Neuronal stem cell (in vitro differentiated cells): ENCODE results near the gene ZNF488.

Experiments
- DNase-seq: peaks from one replicate; pipeline ENCODE4 v3.0.0-alpha.2; 2013; ENCODE audit warnings: low spot score
- H2AFZ ChIP-seq: one replicate; pipeline ENCODE4 v1.6.1; 2013; ENCODE audit warnings: mild to moderate bottlenecking, low read length, inconsistent platforms
- H2AK5ac ChIP-seq: 2 replicates; pipeline ENCODE4 v1.6.1; 2013; ENCODE audit warnings: low read depth, mild to moderate bottlenecking, inconsistent platforms, low read length, moderate library complexity, mixed read lengths
- H2BK120ac ChIP-seq: 2 replicates; pipeline ENCODE4 v1.6.1; 2013; ENCODE audit warnings: low read depth, mild to moderate bottlenecking, inconsistent platforms, low read length, moderate library complexity, mixed read lengths
- H2BK12ac ChIP-seq: one replicate; pipeline ENCODE4 v1.6.1; 2013; ENCODE audit warnings: low read length, inconsistent platforms
- H2BK15ac ChIP-seq: 2 replicates; pipeline ENCODE4 v1.6.1; 2013; ENCODE audit warnings: mild to moderate bottlenecking, low read length, inconsistent platforms, mixed read lengths
- H2BK5ac ChIP-seq: one replicate; pipeline ENCODE4 v1.6.1; 2013; ENCODE audit warnings: inconsistent platforms, mild to moderate bottlenecking, low read length, moderate library complexity
- H3K14ac ChIP-seq: one replicate; pipeline ENCODE4 v1.6.1; 2013; ENCODE audit warnings: low read length, inconsistent platforms
- H3K18ac ChIP-seq: 2 replicates; pipeline ENCODE4 v1.6.1; 2013; ENCODE audit warnings: low read length, inconsistent platforms
- H3K23ac ChIP-seq: 2 replicates; pipeline ENCODE4 v1.6.1; 2013; ENCODE audit warnings: low read depth, mild to moderate bottlenecking, mixed read lengths, low read length, inconsistent platforms; ENCODE audit not compliant: poor library complexity
- H3K27ac ChIP-seq: replicated peaks from 3 replicates; pipeline ENCODE4 v1.5.1; 2013; ENCODE audit warnings: low read length, inconsistent platforms
- H3K27me3 ChIP-seq, 3 experiments: 2 replicates each; pipeline ENCODE4 v1.6.1; 2013; ENCODE audit warnings: low read length in 3 of 3, mild to moderate bottlenecking in 2 of 3, inconsistent platforms in 1 of 3, low read depth in 1 of 3, mixed read lengths in 1 of 3, moderate library complexity in 1 of 3; ENCODE audit not compliant: control insufficient read depth in 3 of 3, insufficient read depth in 3 of 3
- H3K36me3 ChIP-seq, 2 donors: replicated peaks in 1 of 2; 2 replicates each; pipeline ENCODE4 v1.6.1; 2013; ENCODE audit warnings: low read length in 2 of 2; ENCODE audit not compliant: control insufficient read depth in 2 of 2, insufficient read depth in 2 of 2
- H3K4ac ChIP-seq: 2 replicates; pipeline ENCODE4 v1.6.1; 2013; ENCODE audit warnings: inconsistent platforms, mild to moderate bottlenecking, low read length, moderate library complexity
- H3K4me1 ChIP-seq, 2 donors: 1 replicate in 1 of 2; 2 replicates in 1 of 2; pipeline ENCODE4 v1.6.1; 2013; ENCODE audit warnings: low read length in 2 of 2, low read depth in 1 of 2; ENCODE audit not compliant: control insufficient read depth in 2 of 2, insufficient read depth in 1 of 2
- H3K4me2 ChIP-seq: one replicate; pipeline ENCODE4 v1.6.1; 2013; ENCODE audit warnings: mild to moderate bottlenecking, low read length, inconsistent platforms; ENCODE audit not compliant: insufficient read depth, poor library complexity, severe bottlenecking
- H3K4me3 ChIP-seq, 2 donors: 2 replicates each; pipeline ENCODE4 v1.5.1; 2013; ENCODE audit warnings: low read length in 2 of 2, mild to moderate bottlenecking in 2 of 2, inconsistent platforms in 1 of 2, moderate library complexity in 1 of 2
- H3K79me1 ChIP-seq: one replicate; pipeline ENCODE4 v1.6.1; 2013; ENCODE audit warnings: low read depth, mild to moderate bottlenecking, inconsistent platforms, low read length, moderate library complexity
- H3K9ac ChIP-seq: one replicate; pipeline ENCODE4 v1.6.1; 2013; ENCODE audit warnings: mild to moderate bottlenecking, low read depth, low read length, inconsistent platforms; ENCODE audit not compliant: poor library complexity
- H3K9me3 ChIP-seq, 2 donors: replicated peaks in 1 of 2; 2 replicates each; pipeline versions ENCODE3 to v1.6.1; 2013; ENCODE audit warnings: low read length in 2 of 2, mild to moderate bottlenecking in 2 of 2, inconsistent platforms in 1 of 2, low read depth in 1 of 2, mixed read lengths in 1 of 2, moderate library complexity in 1 of 2; ENCODE audit not compliant: control insufficient read depth in 2 of 2, insufficient read depth in 1 of 2
- H4K8ac ChIP-seq: one replicate; pipeline ENCODE4 v1.6.1; 2013; ENCODE audit warnings: low read depth, mild to moderate bottlenecking, inconsistent platforms, low read length, moderate library complexity
- H4K91ac ChIP-seq: one replicate; pipeline ENCODE4 v1.6.1; 2013; ENCODE audit warnings: low read length, low read depth, mild to moderate bottlenecking, inconsistent platforms; ENCODE audit not compliant: poor library complexity
- WGBS, 2 donors: extraction: QIAGEN DNeasy Blood & Tissue Kit; methylation state at CpG; one replicate each; pipeline ENCODE4 v1.1.7; 2013; ENCODE audit warnings: missing lambda C conversion rate in 2 of 2, mixed read lengths in 1 of 2; ENCODE audit not compliant: insufficient read length in 2 of 2, insufficient replicate concordance in 1 of 2; ENCODE audit errors: extremely low coverage in 2 of 2; 5-methylcytosine and 5-hydroxymethylcytosine counted together

The ZNF488 gene

DNA sequence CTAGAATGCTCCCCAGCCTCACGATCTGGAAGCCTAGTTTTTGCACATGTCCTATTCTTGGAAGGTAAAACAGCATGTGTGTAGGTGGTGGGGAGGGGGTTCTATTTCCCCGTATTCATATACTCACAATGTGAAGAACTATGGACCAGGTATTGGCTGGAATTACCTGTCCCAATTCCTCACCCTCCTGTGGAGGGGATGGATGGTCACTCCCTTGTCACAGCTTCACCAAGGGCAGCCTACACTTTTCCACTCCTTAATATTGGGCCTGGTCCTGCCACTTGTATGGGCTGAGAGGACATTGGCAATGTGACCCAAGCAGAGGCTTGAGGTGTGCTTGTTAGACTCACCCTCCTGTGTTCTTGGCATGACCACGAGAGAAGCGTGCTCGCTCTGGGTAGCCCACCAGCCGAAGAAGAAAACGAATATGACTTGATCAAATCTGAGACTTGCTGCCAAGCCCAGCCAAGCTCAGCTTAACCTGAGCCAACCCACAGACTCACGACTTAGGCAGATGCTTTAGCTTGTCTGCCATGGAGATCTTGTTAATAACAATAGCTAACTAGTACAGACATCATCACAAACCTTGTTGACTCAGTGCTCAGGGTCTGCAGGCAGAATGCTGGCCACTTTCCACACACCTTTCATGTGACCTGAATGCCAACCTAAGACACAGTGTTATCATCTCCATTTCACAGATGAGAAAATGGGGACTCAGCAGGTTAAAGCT is 17.2 kb downstream of the ZNF488 start:
- no peak overlapping the region for H2BK120ac ChIP-seq
- no peak overlapping the region for H3K27ac ChIP-seq
- H3K36me3 ChIP-seq: no peaks in the 10 kb centered on the region
- no peak overlapping the region for H3K23ac ChIP-seq
- no peak for DNase-seq
- H3K9me3 ChIP-seq: no peaks in the 10 kb centered on the region
- no peak overlapping the region for H4K91ac ChIP-seq
- no peak overlapping the region for H2AFZ ChIP-seq
- no peak overlapping the region for H3K4me2 ChIP-seq
- no peak overlapping the region for H2BK15ac ChIP-seq
- H2BK12ac ChIP-seq: no peak overlapping the region
- H3K27me3 ChIP-seq: peaks cover 0 to 3% (median 0%) of the 10 kb centered on the region in 3 experiments
- H4K8ac ChIP-seq: no peak overlapping the region
- H2AK5ac ChIP-seq: no peak overlapping the region
- no peak overlapping the region for H3K4me3 ChIP-seq
- WGBS, 2 donors: no CpG with 5 or more reads among the region's 8 CpGs
- no peak overlapping the region for H3K4ac ChIP-seq
- H3K79me1 ChIP-seq: no peaks in the 10 kb centered on the region
- H3K9ac ChIP-seq: no peak overlapping the region
- H3K14ac ChIP-seq: no peak overlapping the region
- no peaks in the 10 kb centered on the region for H3K4me1 ChIP-seq
- no peak overlapping the region for H3K18ac ChIP-seq
- H2BK5ac ChIP-seq: no peak overlapping the region

DNA sequence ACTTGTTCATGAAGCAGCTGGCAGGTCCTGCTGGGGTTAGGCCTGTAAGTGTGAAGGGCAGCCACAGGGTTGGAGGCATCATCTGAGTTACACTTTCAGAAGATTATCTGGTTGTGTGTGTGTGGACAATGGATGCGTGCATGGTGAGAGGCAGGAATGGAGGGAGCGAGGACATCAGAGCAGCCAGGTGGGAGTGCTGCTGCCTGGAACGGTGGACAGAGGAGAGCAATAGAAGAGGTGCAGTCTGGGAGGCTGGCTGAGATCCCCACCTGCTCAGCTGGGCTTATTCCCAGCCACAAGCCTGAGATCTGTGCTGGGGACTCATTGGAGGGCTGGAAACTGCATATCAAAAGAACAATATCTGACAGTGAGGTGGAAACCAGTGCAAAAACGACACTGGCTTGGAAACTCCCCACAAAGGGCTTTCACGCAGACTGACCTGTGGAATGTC is 17.9 kb downstream of the ZNF488 start:
- Histone ChIP-seq H3K23ac (no peak overlapping the region), H2BK120ac (no peak overlapping the region), H3K4ac (no peak overlapping the region), H3K27ac (no peak overlapping the region), H3K27me3 (peaks cover 0 to 3% (median 0%) of the 10 kb centered on the region in 3 experiments), H3K4me3 (peak overlapping the region in 1 of 2 donors; percentile 14), H3K18ac (no peak overlapping the region), H2AK5ac (no peak overlapping the region), H3K4me1 (peaks cover 0 to 3% of the 10 kb centered on the region in 2 donors), H3K9ac (no peak overlapping the region), H3K79me1 (no peaks in the 10 kb centered on the region), H3K9me3 (no peaks in the 10 kb centered on the region), H2BK12ac (no peak overlapping the region), H2AFZ (no peak overlapping the region), H3K14ac (no peak overlapping the region), H4K91ac (no peak overlapping the region), H4K8ac (no peak overlapping the region), H3K36me3 (no peaks in the 10 kb centered on the region), H2BK5ac (no peak overlapping the region), H2BK15ac (no peak overlapping the region), H3K4me2 (no peak overlapping the region)
- DNase-seq: no peak
- WGBS, 2 donors: no CpG with 5 or more reads among the region's 5 CpGs

DNA sequence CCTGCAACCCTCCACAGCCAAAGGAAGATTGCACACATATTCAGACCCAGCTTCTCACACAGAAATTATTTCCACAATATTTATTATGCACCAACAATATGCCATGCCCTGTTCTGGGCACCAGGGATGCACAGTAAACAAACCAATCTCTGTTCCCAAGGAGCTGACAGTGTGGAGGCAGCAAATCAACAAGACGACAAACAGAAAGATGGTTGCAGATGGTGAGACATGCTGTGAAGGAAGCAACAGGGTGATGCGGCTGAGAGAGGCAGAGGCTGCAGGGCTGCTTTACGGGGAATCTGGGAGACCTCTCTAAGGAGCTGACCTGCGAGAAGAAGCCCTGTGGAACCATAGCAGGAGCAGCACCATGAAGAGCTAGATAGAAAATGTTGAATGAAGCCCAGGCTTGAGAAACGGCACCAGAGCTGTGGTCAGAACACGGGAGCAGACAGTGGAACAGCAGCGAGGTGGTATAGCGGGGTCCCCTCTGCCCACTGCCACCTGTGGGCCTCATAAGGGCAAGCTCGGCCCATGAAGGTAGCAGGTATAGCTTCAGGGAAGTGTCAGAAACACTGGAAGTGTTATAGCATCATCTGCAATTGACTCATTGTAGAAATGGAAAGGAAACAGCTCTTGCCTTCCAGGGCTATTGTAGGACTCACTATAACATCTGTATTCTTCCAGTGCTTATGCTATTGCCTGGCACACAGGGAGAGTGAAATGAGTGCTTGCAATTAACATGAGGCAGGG is 18.5 kb downstream of the ZNF488 start:
- Histone ChIP-seq H3K4me1 (peaks cover 0 to 3% of the 10 kb centered on the region in 2 donors), H3K23ac (no peak overlapping the region), H2AK5ac (no peak overlapping the region), H4K8ac (no peak overlapping the region), H3K14ac (no peak overlapping the region), H3K27ac (no peak overlapping the region), H2BK15ac (no peak overlapping the region), H3K4me2 (no peak overlapping the region), H2BK5ac (no peak overlapping the region), H4K91ac (no peak overlapping the region), H3K27me3 (peaks cover 0 to 3% (median 0%) of the 10 kb centered on the region in 3 experiments), H3K9ac (no peak overlapping the region), H3K4ac (no peak overlapping the region), H2BK12ac (no peak overlapping the region), H2BK120ac (no peak overlapping the region), H3K18ac (no peak overlapping the region), H2AFZ (no peak overlapping the region), H3K4me3 (no peak overlapping the region), H3K79me1 (no peaks in the 10 kb centered on the region), H3K36me3 (no peaks in the 10 kb centered on the region), H3K9me3 (no peaks in the 10 kb centered on the region)
- no CpG with 5 or more reads among the region's 9 CpGs for WGBS, 2 donors
- no peak for DNase-seq

DNA sequence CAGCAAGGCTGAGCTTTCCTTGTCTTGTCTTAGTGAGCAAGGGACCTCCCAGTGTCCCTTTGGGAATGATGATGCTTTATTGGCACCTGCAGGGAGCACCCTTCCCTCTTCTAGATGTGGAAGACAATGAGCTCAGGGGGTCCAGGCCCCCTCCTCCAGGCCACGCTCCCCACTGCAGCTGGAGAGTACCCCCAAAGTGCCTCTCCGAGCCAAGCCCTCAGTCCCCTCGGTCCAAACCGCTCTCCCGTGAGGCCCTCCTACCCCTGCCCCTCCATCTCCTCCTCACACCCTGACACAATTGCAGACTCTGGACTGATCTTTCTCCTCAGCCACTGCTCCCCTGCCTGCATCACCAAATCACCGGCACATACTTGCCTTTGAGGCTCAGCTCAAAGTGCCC is 19.2 kb downstream of the ZNF488 start:
- Histone ChIP-seq H3K9ac (no peak overlapping the region), H3K4me2 (no peak overlapping the region), H3K27ac (no peak overlapping the region), H2BK5ac (no peak overlapping the region), H3K14ac (no peak overlapping the region), H3K79me1 (no peaks in the 10 kb centered on the region), H4K91ac (no peak overlapping the region), H3K4ac (no peak overlapping the region), H3K23ac (no peak overlapping the region), H3K18ac (no peak overlapping the region), H2BK120ac (no peak overlapping the region), H2AK5ac (no peak overlapping the region), H3K36me3 (no peaks in the 10 kb centered on the region), H4K8ac (no peak overlapping the region), H3K4me1 (peaks cover 0 to 3% of the 10 kb centered on the region in 2 donors), H3K4me3 (no peak overlapping the region), H2BK15ac (no peak overlapping the region), H3K27me3 (peaks cover 0 to 3% (median 0%) of the 10 kb centered on the region in 3 experiments), H2BK12ac (no peak overlapping the region), H2AFZ (no peak overlapping the region), H3K9me3 (no peaks in the 10 kb centered on the region)
- no peak for DNase-seq
- WGBS, 2 donors: no CpG with 5 or more reads among the region's 6 CpGs
